HG03097 (cell line): ENCODE measurements around the gene BCS1L.
A peak's percentile ranks its signal among the peaks of the same experiment; 100 is the strongest.

Experiments used
- ATAC-seq: cut with Tn5 transposase; IDR thresholded peaks from one replicate; pipeline ENCODE4 v1.9.1; 2021; ENCODE audit not compliant: unreplicated experiment, low FRiP score

BCS1L gene, protein sequence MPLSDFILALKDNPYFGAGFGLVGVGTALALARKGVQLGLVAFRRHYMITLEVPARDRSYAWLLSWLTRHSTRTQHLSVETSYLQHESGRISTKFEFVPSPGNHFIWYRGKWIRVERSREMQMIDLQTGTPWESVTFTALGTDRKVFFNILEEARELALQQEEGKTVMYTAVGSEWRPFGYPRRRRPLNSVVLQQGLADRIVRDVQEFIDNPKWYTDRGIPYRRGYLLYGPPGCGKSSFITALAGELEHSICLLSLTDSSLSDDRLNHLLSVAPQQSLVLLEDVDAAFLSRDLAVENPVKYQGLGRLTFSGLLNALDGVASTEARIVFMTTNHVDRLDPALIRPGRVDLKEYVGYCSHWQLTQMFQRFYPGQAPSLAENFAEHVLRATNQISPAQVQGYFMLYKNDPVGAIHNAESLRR

GRCh38 chr2:218659258-218659987 is at the start of gene BCS1L, which contains the start of gene ZNF142:
Gene BCS1L, plus strand, starts transcription at chr2:218659683. Its CDS starts 1,305 bp downstream, at chr2:218660988.
Gene ZNF142, minus strand, starts transcription at chr2:218659623. Its CDS starts 3,194 bp downstream, at chr2:218656429.
- ATAC-seq: peak; percentile 94

- no peak for ATAC-seq
These were observed 43.6 kb upstream of the BCS1L start for GRCh38 chr2:218615868-218616315.

DNA sequence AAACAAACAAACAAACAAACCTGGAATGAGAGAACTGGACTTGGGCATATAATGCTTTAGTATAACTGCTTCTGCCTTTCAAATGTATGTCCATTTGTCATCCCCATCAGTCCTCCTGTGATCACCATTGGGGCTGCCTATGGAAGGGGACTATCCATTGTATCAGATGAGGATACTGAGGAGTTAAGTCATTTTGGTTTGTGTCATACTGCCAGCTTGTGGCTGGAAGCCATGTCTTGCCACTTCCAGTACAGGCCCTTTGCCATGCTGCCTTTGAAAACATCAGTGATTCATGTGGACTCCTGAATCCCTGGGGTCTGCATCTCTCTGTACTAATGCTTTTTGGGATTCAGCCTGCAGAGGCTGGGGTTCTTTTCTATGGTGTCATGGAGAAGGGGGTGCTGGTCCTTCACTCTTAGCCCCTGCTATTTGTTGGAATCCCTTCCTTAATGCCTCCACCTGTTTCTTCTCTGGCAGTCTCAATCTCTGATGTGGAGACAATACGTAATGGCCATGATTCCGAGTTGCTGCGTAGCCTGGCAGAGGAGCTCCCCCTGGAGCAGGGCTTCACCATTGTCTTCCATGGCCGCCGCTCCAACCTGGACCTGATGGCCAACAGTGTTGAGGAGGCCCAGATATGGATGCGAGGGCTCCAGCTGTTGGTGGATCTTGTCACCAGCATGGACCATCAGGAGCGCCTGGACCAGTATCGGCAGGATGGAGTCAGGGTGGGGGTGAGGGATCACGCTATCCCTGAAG is 41.2 kb upstream of the BCS1L start:
- no peak for ATAC-seq

DNA sequence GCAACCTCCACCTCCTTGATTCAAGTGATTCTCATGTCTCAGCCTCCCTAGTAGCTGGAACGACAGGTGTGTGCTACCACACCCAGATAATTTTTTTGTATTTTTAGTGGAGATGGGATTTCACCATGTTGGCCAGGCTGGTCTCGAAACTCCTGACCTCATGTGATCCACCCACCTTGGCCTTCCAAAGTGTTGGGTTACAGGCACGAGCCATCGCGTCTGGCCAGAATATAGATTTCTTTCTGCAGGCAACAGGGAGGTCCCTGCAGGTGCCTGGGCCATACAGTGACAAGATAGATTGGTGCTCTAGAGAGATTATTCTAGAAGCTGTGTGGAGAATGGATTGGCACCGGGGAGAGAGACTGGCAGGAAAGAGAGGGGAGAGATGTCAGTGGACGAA is 38.5 kb upstream of the BCS1L start:
- ATAC-seq: no peak

- no peak for ATAC-seq
These were observed 36.7 kb upstream of the BCS1L start for GRCh38 chr2:218622606-218623365.

DNA sequence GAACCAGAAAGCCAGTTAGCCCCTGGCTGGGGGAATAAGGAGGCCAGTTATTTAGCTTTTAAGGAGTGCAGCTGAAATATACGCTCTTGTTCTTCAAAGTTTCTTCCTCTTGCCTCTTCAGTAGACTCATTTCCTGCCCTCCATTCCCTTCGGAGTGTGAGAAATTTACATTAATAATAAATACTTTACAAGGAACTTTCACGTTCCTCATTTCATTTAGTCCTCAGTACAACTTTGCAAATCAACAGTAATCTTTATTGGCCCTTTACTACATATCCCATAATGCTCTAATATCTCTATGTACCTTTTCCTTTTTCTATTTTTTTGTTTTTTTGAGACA is 36.1 kb upstream of the BCS1L start:
- no peak for ATAC-seq

DNA sequence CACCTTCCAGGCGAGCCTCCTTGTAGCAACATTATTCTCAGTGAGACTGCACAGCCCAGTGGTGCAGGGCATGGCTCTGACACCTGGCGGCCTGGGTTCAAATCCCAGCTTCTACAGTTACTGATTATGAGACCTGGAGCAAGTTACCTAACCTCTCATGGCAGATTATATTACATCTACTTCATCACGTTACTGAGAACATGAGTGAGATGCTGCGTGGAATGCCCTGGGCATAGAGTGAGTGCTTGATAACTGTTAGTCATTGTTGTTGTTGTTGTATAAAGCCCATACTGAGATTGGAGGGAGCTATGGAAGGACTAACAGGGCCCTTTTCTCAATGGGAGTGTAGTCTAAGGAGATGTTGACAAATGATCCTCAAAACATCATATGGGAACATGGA is 33.1 kb upstream of the BCS1L start:
- ATAC-seq: no peak

DNA sequence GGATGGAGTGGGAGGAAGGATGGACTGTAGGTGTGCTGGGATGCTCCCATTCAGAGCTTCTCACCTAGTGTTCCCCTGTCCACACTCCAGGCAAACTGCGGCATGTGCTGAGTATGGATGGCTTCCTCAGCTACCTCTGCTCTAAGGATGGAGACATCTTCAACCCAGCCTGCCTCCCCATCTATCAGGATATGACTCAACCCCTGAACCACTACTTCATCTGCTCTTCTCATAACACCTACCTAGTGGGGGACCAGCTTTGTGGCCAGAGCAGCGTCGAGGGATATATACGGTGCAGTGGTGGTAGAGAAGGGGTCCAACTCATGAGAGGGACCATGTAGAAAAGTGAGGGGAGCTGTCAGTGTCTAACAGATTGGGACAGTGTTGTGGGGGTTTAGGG is 31.5 kb upstream of the BCS1L start:
- no peak for ATAC-seq

DNA sequence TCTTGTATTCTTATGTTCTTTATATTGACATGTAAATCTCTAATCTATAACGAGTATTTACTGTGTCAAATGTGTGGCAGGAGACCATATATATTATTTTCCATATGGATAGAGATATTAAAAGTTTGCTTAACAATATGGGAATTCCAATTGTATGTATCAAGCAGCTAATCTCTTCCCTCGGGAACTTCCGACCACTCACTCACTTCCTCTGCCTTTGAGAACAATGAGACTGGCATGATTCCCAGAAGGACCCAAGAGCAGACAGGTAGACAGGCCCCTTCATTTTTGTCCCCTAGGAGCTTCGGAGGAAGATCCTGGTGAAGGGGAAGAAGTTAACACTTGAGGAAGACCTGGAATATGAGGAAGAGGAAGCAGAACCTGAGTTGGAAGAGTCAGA is 27.6 kb upstream of the BCS1L start:
- no peak for ATAC-seq

- no peak for ATAC-seq
These were observed 23.8 kb upstream of the BCS1L start for GRCh38 chr2:218635719-218636118.

DNA sequence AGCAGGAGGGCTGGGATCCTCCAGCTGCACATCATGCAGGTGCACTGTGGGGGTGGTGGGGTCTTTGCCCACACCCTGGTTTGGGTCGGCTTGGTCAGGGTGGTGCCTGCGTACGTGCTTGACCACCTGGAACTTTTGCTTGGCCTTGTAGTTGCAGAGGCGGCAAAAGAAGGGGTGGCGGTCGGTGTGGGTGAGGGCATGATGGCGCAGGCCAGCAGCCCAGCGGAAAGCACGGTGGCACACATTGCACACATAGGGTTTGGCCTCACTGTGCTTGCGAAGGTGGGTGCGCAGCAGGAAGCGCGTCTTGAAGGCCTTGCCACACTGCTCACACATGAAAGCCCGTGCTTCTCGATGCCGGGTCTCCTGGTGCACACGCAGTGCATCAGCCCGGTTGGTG is 21.1 kb upstream of the BCS1L start:
- ATAC-seq: no peak

DNA sequence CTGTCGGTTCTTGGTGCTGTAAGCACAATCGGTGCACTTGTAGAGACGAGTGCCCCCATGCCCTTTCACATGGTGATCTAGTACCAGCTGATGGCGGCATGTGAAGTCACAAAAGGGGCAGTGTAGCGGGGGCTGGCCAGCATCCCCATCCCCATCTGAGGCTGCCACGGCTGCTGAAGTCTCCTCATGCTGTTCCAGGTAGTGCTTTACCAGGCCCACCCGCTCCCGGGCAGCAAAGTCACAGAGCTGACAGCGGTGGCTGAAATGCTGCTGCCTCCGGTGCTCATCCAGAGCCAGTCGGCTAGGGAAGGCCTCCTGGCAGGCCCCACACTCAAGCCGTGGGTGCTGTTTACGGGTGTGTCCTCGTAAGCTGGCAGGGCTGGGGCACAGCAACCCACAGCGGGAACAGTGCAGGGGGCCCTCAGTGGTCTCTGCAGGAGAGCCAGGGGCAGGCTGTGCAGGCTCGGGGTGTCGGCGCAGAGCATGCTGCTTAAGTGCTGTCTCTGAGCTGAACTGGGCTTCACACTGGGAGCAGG is 17.3 kb upstream of the BCS1L start:
- ATAC-seq: no peak

DNA sequence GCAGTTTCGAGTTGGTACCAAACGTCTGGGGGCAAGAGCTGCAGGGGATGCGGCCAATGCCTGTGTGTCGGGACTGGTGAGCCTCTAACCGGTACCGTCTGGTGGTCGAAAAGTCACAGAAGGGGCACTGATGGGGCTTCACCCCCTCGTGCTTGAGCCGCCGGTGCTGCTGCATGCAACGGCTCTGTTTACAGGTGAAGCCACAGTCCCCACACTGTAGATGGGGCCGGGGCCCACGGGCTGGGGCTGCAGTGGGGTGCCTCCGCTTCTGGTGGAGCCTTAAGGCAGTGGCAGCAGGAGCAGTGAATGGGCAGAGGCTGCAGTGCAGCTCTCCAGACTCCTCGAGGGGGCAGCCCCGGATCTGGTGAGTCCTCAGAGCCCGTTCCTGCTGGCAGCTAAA is 16.7 kb upstream of the BCS1L start:
- no peak for ATAC-seq

DNA sequence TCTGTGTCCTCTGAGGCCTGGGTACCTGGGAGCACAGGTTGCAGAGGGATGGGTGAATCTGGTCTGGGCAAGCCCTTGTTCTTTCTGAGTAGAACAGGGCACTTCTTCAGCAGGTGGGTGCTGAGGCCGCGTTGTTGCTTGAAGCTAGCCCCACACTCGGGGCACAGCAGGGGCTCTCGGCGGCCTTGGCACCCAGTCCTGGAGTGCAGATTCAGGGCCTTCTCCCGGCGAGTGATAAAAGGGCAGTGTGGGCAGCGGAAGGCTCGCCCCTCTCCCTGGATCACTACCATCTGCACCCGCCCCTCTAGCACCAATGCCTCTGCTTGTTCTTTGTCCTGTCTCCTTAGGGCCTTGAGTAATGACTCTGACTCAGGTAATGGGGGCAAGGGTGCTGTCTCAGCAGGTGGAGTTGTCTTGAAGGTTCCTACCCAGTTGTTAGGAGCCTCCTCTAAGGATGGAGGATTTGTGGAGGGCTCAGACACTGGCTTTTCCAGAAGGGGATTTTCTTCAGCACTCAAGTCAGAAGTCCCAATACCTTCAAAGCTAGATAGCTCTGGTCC is 15.7 kb upstream of the BCS1L start:
- no peak for ATAC-seq

DNA sequence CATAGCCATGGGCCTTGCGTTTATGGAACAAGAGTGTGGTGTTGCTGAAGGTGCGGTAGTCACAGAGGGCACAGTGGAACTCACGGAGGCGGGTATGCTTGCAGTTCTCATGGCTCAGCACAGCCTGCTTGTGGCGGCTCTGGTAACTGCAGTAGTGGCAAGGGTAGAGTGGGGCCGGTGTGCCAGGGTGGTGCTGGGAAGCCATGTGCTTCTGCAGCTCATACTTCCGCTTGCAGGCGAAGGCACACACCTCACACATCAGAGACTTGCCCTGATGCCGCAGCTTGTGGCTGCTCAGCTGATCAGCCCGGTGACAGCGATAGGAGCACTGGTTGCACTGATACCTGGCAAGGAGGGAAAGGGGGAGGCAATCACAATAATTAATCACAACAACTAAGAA is 14.8 kb upstream of the BCS1L start:
- ATAC-seq: no peak

GRCh38 chr2:218645126-218645525 is 14.4 kb upstream of the BCS1L start:
- no peak for ATAC-seq

- no peak for ATAC-seq
These were observed 11.2 kb upstream of the BCS1L start for GRCh38 chr2:218648088-218648786.

DNA sequence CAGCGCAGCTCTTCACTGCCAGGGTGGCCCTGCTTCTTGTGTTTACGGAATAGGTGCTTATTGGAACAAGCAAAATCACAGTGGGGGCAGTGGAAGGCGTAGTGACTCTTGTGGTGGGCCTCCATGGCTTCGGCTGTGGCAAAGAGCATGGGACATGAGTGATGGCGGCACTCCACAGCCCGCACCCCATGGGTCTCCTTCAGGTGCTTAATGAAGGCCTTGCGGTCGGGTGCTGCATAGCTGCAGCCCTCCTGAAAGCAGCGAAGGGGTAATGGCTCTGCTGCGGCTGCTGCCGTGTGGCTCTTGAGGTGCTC is 10.7 kb upstream of the BCS1L start:
- no peak for ATAC-seq

DNA sequence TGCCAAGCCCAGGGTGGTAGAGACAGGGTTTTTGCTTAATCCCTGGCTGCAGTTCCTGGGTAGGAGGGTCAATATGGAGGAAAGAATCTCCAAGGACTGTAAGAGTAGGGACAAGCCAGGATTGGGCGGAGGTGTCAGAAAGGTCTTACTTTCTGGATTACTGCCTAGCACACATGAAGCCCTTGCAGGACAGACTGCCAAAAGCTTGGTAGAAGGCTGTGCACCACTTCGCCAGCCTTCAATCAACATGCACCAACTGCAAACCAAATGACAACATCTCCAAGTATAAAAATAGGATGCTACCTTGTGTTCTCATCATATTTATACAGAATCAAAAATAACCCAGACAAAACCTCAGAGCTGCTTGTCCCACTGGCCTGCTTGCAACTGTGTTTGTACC is 3.7 kb upstream of the BCS1L start:
- ATAC-seq: no peak
